ENCODE measurements around the gene ANKRD33B.
"Not testable (repeated sequence)": the region's sequence is repeated elsewhere in the genome, so short reads cannot be mapped to it uniquely, and the experiment has no call there.

Gene ANKRD33B

DNA sequence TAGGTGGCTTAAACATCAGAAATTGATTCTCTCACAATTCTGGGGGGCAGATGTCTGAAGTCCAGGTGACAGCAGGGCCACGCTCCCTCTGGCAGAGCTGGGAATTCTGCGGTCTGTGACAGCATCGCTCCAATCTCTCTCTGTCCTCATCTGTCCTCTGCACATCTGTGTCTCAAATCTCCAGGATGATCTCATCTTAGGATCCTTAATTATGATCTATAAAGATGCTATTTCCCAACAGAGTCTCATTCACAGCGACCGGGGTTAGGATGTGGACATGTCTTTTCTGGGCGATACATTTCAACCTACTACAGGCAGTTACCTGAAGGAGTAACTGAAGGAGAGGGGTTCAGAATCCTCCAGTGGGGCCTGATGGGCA, 31.4 kb downstream of the ANKRD33B start:
- no peak for DNase-seq

- DNase-seq: peak; percentile 73
Observed at GRCh38 chr5:10595672-10596309, 31.9 kb downstream of the ANKRD33B start.

GRCh38 chr5:10596310-10596703, 32.4 kb downstream of the ANKRD33B start:
- no peak for DNase-seq

- no peak for DNase-seq
Observed at GRCh38 chr5:10596886-10597451, 33.1 kb downstream of the ANKRD33B start.

DNA sequence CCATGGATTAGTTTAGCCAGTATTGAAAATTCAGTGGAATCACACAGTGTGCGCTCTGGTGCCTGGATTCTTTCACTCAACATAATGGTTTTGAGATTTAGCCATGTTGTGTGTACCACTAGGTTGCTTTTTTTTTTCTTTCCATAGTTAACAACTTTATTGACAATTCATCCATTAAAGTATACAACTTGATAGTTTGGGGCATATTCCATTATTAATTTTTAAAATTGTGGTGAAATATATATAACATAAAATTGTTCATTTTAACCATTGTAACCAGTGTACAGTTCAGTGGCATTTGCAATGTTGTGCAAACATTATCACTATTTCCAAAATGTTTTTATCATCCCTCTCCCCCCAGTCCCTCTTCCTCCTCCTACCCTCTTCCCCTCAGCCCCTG, 35.2 kb downstream of the ANKRD33B start:
- DNase-seq: no peak

GRCh38 chr5:10599862-10600284, 36.0 kb downstream of the ANKRD33B start:
- DNase-seq: no peak

DNA sequence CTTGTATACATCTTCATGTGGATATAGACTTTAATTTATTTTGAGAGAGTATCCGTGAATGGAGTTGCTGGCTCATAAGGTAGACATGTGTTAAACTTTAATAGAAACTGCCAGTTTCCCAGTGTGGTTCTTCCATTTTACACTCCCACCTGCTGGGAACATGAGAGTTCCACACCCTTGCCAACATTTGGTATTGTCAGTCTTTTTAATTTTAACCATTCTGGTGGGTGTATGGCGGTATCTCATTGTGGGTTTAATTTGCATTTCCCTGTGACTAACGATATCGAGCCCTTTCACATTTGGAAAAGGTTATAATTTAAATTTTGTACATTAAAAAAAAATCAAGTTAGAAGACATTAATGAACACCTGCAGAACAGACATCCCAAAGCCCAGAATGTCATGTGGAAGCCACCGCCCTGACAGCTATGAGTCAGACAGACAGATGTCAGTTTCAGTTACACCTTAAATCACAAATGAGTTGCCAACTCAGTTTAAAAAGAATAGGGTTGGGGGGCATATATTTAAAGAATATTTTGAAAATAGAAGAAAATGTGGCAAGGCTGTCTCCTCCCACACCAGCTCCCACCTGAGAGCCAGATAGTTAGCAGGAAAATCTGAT, 36.9 kb downstream of the ANKRD33B start:
- peak; percentile 72 for DNase-seq

GRCh38 chr5:10601246-10602030, 37.6 kb downstream of the ANKRD33B start:
- DNase-seq: peak; percentile 69

DNA sequence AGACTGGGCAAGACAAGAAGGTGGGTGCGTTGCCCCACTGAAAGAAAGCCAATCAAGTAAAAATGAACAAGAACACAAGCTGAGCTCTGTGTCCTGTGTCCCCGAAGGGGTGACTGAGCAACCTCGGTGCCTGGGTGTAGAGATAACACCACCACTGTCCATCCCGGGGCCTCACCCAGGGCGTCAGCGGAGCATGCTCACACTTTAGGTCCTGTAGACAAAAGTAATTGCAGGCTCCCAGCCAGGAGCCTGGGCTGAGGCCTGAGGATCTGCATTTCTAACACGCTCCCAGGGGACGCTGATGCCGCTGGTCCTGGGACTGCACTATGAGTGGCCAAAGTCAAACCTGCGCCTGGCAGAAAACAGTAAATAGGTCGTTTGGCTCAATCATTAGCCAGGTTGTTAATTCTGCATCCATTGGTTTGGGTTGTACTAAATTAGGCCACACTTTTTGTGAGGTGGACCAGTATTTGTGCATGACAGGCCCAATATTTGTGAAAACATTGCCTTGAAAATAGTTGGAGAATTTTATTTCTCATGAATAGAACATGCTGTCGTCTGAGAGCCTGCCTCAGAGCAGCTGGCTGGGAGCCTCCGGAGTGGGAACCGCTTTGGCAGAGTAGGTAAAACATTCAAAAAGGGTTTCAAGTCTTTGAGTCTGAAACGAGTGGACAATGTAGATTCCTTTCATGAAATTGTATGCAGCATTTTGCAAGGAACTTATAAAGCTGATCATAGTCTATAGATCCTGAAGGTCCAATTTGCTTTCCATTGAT, 38.3 kb downstream of the ANKRD33B start:
- DNase-seq: no peak

- no peak for DNase-seq
Observed at GRCh38 chr5:10604975-10605374, 41.1 kb downstream of the ANKRD33B start.

GRCh38 chr5:10606632-10607022, 42.8 kb downstream of the ANKRD33B start:
- not testable (repeated sequence) for DNase-seq

GRCh38 chr5:10607023-10607665, 43.3 kb downstream of the ANKRD33B start:
- DNase-seq: no peak

- DNase-seq: no peak
Observed at GRCh38 chr5:10607666-10608073, 43.8 kb downstream of the ANKRD33B start.

DNA sequence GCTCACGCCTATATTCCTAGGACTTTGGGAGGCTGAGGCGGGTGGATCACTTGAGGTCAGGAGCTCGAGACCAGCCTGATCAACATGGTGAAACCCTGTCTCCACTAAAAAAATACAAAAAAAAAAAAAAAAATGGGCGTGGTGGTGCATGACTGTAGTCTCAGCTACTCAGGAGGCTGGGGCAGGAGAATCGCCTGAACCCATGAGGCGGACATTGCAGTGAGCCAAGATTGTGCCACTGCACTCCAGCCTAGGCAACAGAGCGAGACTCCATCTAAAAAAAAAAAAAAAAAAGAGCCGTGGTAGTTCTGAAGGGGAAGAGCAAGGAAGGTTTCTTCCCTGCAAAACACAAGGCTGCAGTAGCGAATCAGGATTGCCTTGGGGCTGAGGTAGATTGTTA, 44.2 kb downstream of the ANKRD33B start:
- not testable (repeated sequence) for DNase-seq

DNA sequence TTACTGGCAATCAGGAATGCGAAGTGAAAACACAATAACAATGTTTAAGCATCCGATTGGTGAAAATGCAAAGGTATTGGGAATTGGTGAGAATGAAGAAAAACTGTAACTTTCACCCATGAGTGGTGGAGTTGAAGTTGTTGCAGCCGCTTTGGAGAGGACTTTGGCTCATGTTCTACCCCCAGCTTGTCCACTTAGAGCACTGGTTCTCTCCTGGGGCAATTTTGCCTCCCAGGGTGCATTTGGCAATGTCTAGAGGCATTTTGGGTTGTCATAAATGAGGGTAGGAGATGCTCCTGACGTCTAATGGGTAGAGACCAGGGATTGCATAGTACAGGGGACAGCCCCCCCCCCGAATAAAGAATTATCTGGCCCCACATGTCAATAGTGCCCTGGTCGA, 46.2 kb downstream of the ANKRD33B start:
- DNase-seq: no peak

- no peak for DNase-seq
Observed at GRCh38 chr5:10611290-10611689, 47.4 kb downstream of the ANKRD33B start.

DNA sequence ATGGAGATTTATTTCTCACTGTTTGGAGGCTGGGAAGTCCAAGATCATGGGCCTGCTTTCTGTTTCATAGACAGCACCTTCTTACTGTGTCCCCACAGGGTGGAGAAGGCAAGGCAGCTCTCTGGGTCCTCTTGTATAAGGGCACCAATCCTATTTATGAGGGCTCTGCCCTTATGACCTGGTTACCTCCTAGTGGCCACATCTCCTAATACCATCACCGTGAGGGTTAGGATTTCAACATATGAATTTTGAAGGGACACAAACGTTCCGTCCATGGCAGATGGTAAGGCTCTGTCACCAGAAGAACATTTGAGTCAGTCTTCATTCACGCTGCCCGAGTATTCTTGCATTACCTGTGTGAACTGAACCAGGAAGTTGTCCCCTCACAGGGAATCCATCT, 48.4 kb downstream of the ANKRD33B start:
- DNase-seq: no peak

- DNase-seq: no peak
Observed at GRCh38 chr5:10615693-10616092, 51.8 kb downstream of the ANKRD33B start.

DNA sequence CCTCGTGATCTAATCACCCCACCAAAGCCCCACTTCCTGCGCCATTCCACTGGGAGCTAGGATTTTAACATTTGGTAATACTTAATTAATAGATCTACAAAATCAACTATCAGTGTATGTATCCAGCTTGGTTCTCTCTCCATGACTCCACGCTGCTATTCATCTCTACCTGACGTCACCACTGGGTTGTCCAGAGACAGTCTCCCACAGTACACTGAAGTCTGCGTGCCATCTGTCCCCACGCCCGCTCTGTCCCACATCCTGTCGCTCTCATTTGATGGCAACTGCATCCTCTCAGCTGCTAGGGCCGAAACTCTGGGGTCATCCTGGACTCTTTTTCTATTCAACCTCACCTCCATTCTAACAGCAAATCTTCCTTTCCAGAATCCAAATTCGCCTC, 53.2 kb downstream of the ANKRD33B start:
- no peak for DNase-seq

DNA sequence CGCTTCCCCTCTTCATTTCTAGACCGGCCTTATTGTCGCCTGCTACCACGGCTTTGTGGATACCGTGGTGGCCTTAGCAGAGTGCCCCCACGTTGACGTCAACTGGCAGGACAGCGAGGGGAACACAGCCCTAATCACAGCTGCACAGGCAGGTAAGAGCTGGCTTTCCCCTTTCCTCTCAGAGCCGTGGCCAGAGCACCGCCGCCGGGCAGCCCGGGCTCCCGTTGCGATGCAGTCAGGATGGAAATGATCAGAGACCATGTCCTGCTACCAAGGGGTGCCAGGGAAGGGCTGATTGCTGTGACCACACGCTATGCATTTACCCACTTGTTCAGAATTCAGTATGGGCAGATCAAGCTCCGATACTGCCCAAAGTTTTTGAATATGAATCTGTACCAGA, 54.4 kb downstream of the ANKRD33B start:
- DNase-seq: no peak

DNA sequence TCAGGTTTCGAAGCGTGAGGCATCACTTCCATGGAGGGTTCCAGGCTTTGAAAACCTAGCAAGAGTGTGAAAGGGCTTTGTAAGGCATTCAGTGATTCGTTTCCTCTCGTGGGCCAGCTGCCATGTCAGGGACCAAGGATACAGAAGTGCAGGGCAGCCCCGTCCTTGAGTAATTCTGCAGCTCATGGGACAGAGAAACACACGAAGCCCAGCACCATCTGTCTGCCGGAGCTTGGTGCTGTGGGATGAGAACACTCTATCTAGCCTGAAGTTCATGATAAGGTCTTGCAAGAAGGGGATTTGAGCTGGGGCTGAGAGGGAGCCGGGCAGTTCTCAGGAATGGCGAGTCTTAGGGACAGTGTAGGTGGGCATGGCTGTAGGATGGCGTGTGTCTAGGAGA, 55.8 kb downstream of the ANKRD33B start:
- DNase-seq: no peak

DNA sequence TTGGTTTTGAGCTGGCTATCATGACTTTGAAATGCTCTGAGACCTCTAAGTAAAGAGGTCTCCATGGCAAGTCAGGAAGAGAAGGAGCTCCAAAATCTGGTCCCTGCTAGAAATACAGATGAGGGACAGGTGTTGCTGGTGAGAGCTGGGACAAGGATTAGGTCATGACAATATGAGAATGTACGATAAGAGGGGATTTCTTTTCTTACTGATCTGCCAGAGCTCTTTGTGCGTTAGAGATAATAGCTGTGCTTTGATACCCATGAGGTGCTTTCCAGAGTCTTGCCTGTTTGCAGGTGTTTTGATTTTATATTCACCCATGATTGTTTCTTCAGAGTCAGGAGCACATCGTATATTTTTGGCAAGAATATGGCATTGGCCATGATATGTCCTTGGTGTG, 56.5 kb downstream of the ANKRD33B start:
- no peak for DNase-seq

GRCh38 chr5:10621832-10622231, 58.0 kb downstream of the ANKRD33B start:
- DNase-seq: no peak
